Non-pigmented ciliary epithelial cell (primary cell): ENCODE results near the gene AQR.
"Not testable (repeated sequence)": the region's sequence is repeated elsewhere in the genome, so short reads cannot be mapped to it uniquely, and the experiment has no call there.

Experiments used
- DNase-seq: peaks from one replicate; pipeline ENCODE4 v3.0.0-alpha.2; 2010; ENCODE audit warnings: low read depth

The AQR gene

GRCh38 chr15:34969340-34970097 is at the start of gene AQR:
Gene AQR (minus strand): TSS chr15:34969742. CDS start chr15:34969613, 129 bp downstream.
- DNase-seq = peak; percentile 91

- DNase-seq = no peak
These were observed 44.7 kb upstream of the AQR start for GRCh38 chr15:35014241-35014640.

- no peak for DNase-seq
These were observed 43.8 kb upstream of the AQR start for GRCh38 chr15:35013370-35013769.

GRCh38 chr15:35007397-35007796 is 37.9 kb upstream of the AQR start:
- DNase-seq = no peak

- no peak for DNase-seq
These were observed 36.4 kb upstream of the AQR start for GRCh38 chr15:35005933-35006332.

GRCh38 chr15:35003928-35004327 is 34.4 kb upstream of the AQR start:
- DNase-seq = no peak

- no peak for DNase-seq
These were observed 31.0 kb upstream of the AQR start for GRCh38 chr15:35000511-35000910.

- DNase-seq = no peak
These were observed 30.4 kb upstream of the AQR start for GRCh38 chr15:34999906-35000305.

GRCh38 chr15:34994925-34995324 is 25.4 kb upstream of the AQR start:
- no peak for DNase-seq

GRCh38 chr15:34993877-34994276 is 24.3 kb upstream of the AQR start:
- DNase-seq = no peak

- no peak for DNase-seq
These were observed 23.9 kb upstream of the AQR start for GRCh38 chr15:34993412-34993811.

- peak; percentile 11 for DNase-seq
These were observed 18.7 kb upstream of the AQR start, which contains the start of gene ZNF770 for GRCh38 chr15:34988027-34988902. Gene ZNF770 (minus strand): TSS chr15:34988287. CDS start chr15:34983434, 4,853 bp downstream.

GRCh38 chr15:34987609-34988026 is 18.1 kb upstream of the AQR start:
- no peak for DNase-seq

GRCh38 chr15:34986771-34987480 is 17.4 kb upstream of the AQR start:
- no peak for DNase-seq

- DNase-seq = no peak
These were observed 16.8 kb upstream of the AQR start for GRCh38 chr15:34986326-34986725.

GRCh38 chr15:34984889-34985630 is 15.5 kb upstream of the AQR start:
- peak; percentile 14 for DNase-seq

- no peak for DNase-seq
These were observed 7.2 kb upstream of the AQR start for GRCh38 chr15:34976743-34977142.

GRCh38 chr15:34976073-34976472 is 6.5 kb upstream of the AQR start:
- DNase-seq = no peak

GRCh38 chr15:34973512-34973911 is 4.0 kb upstream of the AQR start:
- DNase-seq = no peak

GRCh38 chr15:34970098-34970643 is 629 bp upstream of the AQR start:
- not testable (repeated sequence) for DNase-seq

GRCh38 chr15:34964277-34964676 is 5.3 kb downstream of the AQR start:
- no peak for DNase-seq
